H1 (cell line): ENCODE results near the gene TGFA.

Source experiments
- ASH2L ChIP-seq: fragments of 200-600, 300-600 bp; sonication (generic); IDR thresholded peaks from one replicate; pipeline ENCODE4 v1.7.1; 2017; ENCODE audit warnings: low read length
- BRCA1 ChIP-seq: IDR thresholded peaks from 2 replicates; pipeline ENCODE4 v1.6.1; 2012; ENCODE audit warnings: low read depth, low read length, improper control_type of control experiment
- CBX5 ChIP-seq: fragments of 300-800, 300-1000 bp; sonication (generic); IDR thresholded peaks from 2 replicates; pipeline ENCODE4 v1.7.1; 2016; ENCODE audit warnings: antibody characterized with exemption, low read length, low read depth
- CTCF ChIP-seq, 3 experiments: IDR thresholded peaks; 1 replicate in 2 of 3; 2 replicates in 1 of 3; pipeline versions ENCODE4 v1.5.1 to v1.6.1; 2011; ENCODE audit warnings: low read length in 3 of 3, mild to moderate bottlenecking in 3 of 3, inconsistent platforms in 2 of 3, low read depth in 1 of 3, moderate library complexity in 1 of 3; ENCODE audit not compliant: insufficient read depth in 1 of 3; ENCODE audit errors: control extremely low read depth in 1 of 3
- EP300 ChIP-seq, 2 experiments: IDR thresholded peaks; 1 replicate in 1 of 2; 2 replicates in 1 of 2; pipeline ENCODE4 v1.6.1; 2011 to 2012; ENCODE audit warnings: low read depth in 2 of 2, low read length in 2 of 2, mild to moderate bottlenecking in 2 of 2, borderline replicate concordance in 1 of 2, inconsistent platforms in 1 of 2, moderate library complexity in 1 of 2
- FOSL1 ChIP-seq: IDR thresholded peaks from 2 replicates; pipeline ENCODE4 v1.6.1; 2011; ENCODE audit warnings: mild to moderate bottlenecking, low read depth, low read length, moderate library complexity; ENCODE audit not compliant: insufficient read depth
- GTF2F1 ChIP-seq: IDR thresholded peaks from 2 replicates; pipeline ENCODE4 v1.6.1; 2012; ENCODE audit warnings: low read depth, low read length, improper control_type of control experiment, borderline replicate concordance
- MAFK ChIP-seq: IDR thresholded peaks from 2 replicates; pipeline ENCODE4 v1.6.1; 2012; ENCODE audit warnings: low read depth, mild to moderate bottlenecking, improper control_type of control experiment, low read length
- POLR2A ChIP-seq, 2 experiments: IDR thresholded peaks; 1 replicate in 1 of 2; 2 replicates in 1 of 2; pipeline ENCODE4 v1.6.1; 2011; ENCODE audit warnings: low read depth in 2 of 2, low read length in 2 of 2, mild to moderate bottlenecking in 2 of 2; ENCODE audit errors: control extremely low read depth in 1 of 2
- RAD21 ChIP-seq, 2 experiments: IDR thresholded peaks in 1 of 2; conservative IDR thresholded peaks in 1 of 2; 2 replicates each; pipeline ENCODE4 v1.6.1; 2011; ENCODE audit warnings: low read depth in 2 of 2, low read length in 2 of 2, improper control_type of control experiment in 1 of 2, inconsistent platforms in 1 of 2, mild to moderate bottlenecking in 1 of 2, moderate library complexity in 1 of 2
- TAF1 ChIP-seq: IDR thresholded peaks from 2 replicates; pipeline ENCODE4 v1.6.1; 2011; ENCODE audit warnings: mild to moderate bottlenecking, low read depth, low read length
- TBP ChIP-seq: IDR thresholded peaks from 2 replicates; pipeline ENCODE4 v1.6.1; 2011; ENCODE audit warnings: low read depth, low read length, improper control_type of control experiment
- USF2 ChIP-seq: IDR thresholded peaks from 2 replicates; pipeline ENCODE4 v1.6.1; 2011; ENCODE audit warnings: low read length, improper control_type of control experiment
- ZNF274 ChIP-seq: IDR thresholded peaks from 2 replicates; pipeline ENCODE4 v1.7.0; 2012; ENCODE audit warnings: low read length, borderline replicate concordance; ENCODE audit errors: extremely low read depth

- no peak for TF ChIP-seq CTCF (IDR thresholded peaks at IDR 0.05; ENCODE audit: control extremely low read depth in 1 of 3, insufficient read depth in 1 of 3, low read depth in 1 of 3, low read length in 3 of 3)
- no peak for TF ChIP-seq TBP
- no peak for TF ChIP-seq USF2
- no peak for TF ChIP-seq BRCA1
- TF ChIP-seq RAD21 (IDR thresholded peaks at IDR 0.05 in 1 of 2, conservative IDR thresholded peaks at IDR 0.05 in 1 of 2; ENCODE audit: low read depth in 2 of 2, low read length in 2 of 2), result peak; percentile 16 to 30; a peak in 2 of 4 replicates
- no peak for TF ChIP-seq FOSL1
- no peak for TF ChIP-seq MAFK
- TF ChIP-seq GTF2F1, result no peak
- TF ChIP-seq TAF1, result no peak
- no peak for TF ChIP-seq ZNF274
- TF ChIP-seq CBX5, result no peak
- no peak for TF ChIP-seq ASH2L
- no peak for TF ChIP-seq EP300 (IDR thresholded peaks at IDR 0.05; ENCODE audit: borderline replicate concordance in 1 of 2, low read depth in 2 of 2, low read length in 2 of 2)
- no peak for TF ChIP-seq POLR2A (IDR thresholded peaks at IDR 0.05; ENCODE audit: control extremely low read depth in 1 of 2, low read depth in 2 of 2, low read length in 2 of 2)
Measured at GRCh38 chr2:70541481-70542020, 12.1 kb downstream of the TGFA start.
